Measurements from ENCODE around the gene ECM1. TPM values are rescaled to one million over a fixed set of nuclear protein-coding genes. Genes with fewer than 3 reads are reported as not detected.
A peak's percentile ranks its signal among the peaks of the same experiment; 100 is the strongest.

Gene ECM1
- total RNA-seq, 1 experiment from 2014 or later, result 3.6 TPM

DNA sequence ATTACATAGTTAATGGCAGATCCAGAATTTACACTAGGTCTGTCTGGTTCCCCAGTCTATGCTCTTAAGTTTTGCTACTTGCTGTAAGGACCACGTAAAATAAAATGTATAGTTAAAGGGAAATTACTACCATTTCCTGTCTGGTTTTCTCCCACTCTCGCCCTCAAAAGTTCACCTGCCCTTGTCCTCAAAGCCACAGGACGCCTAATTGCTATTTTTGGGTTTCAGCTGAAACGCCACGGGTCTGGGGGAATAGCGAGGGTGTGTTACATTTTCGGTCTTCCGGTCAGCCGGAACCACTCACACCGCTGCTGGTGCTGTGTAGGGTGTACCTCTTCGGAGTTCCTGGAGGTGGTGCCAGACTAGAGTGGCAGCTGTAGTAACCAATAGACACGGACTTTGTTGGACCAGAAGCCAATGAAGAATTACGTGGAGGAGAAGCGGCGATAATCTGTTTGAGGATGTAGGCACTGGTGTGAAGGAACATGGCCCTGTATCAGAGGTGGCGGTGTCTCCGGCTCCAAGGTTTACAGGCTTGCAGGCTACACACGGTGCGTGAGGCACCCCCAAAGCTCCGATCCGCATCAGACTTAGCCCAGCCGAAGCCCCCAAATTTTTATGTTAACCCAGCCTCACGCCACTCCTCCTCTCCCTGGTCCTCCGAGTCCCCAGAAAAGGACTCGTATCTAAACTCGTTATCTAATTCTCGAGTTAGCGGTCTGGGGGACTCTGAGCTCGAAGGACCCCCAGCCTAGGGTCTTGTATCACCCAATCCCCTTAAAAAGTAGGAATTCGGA is 20.7 kb upstream of the ECM1 start, which contains the start of gene TARS2:
Gene TARS2 (plus strand): TSS at position 454 of the 797 bp plus-strand sequence. CDS start 32 bp downstream, at position 486.
- peak within 1 kb of the TSS; percentile 72 for H3K4me3 ChIP-seq (ENCODE audit: insufficient read depth, low read depth, low read length)
- peaks cover 9% of the 10 kb centered on the region for H3K36me3 ChIP-seq (replicated peaks; ENCODE audit: control insufficient read depth, insufficient read depth, low read length)
- DNase-seq, result peak; percentile 96
- no peaks in the 10 kb centered on the region for H3K27me3 ChIP-seq (ENCODE audit: control insufficient read depth, insufficient read depth, low read length)

DNA sequence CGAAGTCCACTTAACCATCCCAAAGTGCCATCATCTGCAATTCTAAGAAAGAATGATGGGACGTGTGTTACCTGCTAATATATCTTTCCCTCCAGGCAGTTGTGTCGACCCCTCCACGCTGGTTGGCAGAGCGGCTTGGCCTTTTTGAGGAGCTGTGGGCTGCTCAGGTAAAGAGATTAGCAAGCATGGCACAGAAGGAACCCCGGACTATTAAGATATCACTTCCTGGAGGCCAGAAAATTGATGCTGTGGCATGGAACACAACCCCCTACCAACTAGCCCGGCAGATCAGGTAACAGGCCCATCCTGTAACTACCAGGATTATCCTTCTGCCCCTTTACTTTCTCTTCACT is 20.2 kb upstream of the ECM1 start:
- H3K27me3 ChIP-seq (ENCODE audit: control insufficient read depth, insufficient read depth, low read length), result no peaks in the 10 kb centered on the region
- peak; percentile 17 for DNase-seq
- peak overlapping the region; percentile 72 for H3K4me3 ChIP-seq (ENCODE audit: insufficient read depth, low read depth, low read length)
- peaks cover 11% of the 10 kb centered on the region for H3K36me3 ChIP-seq (replicated peaks; ENCODE audit: control insufficient read depth, insufficient read depth, low read length)

DNA sequence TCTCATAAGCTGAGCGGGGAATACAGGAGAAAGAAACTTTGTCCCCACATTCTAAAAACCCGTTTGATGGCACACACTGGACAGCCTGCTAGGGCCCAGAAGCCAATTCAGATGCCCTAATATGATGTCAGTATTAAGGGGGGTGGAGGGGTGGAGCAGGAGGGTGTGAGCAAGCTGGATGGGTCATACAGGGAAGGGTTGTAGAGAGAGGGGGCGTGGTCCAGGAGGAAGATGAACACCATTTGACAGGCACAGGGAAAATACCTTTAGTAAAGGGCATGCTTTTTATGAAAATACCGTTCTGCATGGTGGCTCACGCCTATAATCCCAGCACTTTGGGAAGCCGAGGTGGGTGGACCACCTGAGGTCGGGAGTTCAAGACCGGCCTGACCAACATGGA is 14.7 kb upstream of the ECM1 start:
- no peak for DNase-seq
- H3K27me3 ChIP-seq (ENCODE audit: control insufficient read depth, insufficient read depth, low read length), result no peaks in the 10 kb centered on the region
- no peak overlapping the region for H3K4me3 ChIP-seq (ENCODE audit: insufficient read depth, low read depth, low read length)
- H3K36me3 ChIP-seq (replicated peaks; ENCODE audit: control insufficient read depth, insufficient read depth, low read length), result peaks cover 20% of the 10 kb centered on the region

- peaks cover 22% of the 10 kb centered on the region for H3K36me3 ChIP-seq (replicated peaks; ENCODE audit: control insufficient read depth, insufficient read depth, low read length)
Measured at GRCh38 chr1:150498342-150498741, 9.6 kb upstream of the ECM1 start.

DNA sequence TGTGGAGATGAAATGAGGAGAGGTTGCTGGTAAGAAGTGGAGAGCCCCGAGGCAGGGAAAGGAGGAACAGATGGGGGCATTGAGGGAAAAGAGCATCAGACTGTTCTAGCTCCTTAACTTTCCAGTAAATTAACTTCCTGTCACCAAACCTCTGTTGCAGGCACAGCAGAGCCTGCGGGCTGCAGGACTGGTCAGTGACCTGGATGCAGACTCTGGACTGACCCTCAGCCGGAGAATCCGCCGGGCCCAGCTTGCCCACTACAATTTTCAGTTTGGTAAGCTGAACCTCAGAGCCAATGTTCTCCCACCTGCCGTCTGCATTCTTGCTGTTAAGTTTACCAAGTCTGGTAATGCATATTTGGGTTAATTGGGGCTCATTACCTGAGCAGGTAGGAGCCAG is 2.5 kb upstream of the ECM1 start:
- no peak for DNase-seq
- H3K4me3 ChIP-seq (ENCODE audit: insufficient read depth, low read depth, low read length), result no peak overlapping the region
- H3K36me3 ChIP-seq (replicated peaks; ENCODE audit: control insufficient read depth, insufficient read depth, low read length), result peaks cover 19% of the 10 kb centered on the region
- H3K27me3 ChIP-seq (ENCODE audit: control insufficient read depth, insufficient read depth, low read length), result no peaks in the 10 kb centered on the region; the same call in 1 of the 2 replicates

More at GRCh38 chr1:150498342-150498741, 9.6 kb upstream of the ECM1 start:
- Histone ChIP-seq H3K4me3 (ENCODE audit: insufficient read depth, low read depth, low read length) (no peak overlapping the region), H3K27me3 (ENCODE audit: control insufficient read depth, insufficient read depth, low read length) (no peaks in the 10 kb centered on the region)
- DNase-seq, result no peak

DNA sequence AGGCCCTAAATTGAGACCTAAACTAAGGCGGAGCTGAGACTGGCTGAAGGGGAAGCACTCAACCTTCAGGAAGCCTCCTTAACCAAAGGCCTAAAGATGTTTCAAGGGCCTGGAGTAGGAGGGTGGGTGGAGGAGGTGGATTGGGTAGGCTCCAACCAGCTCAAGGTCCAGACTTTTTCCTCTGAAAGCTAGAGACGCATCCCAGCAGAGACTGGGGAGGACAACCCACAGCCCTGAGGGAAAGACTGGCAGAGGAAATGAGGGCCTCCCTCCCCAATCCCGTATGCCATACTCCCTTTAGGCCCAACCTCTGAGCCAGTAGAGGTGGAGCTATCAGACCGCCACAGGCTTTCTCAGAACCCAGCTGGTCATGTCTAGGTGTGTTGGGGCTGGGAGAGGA is 1.1 kb downstream of the ECM1 start:
- Histone ChIP-seq H3K36me3 (replicated peaks; ENCODE audit: control insufficient read depth, insufficient read depth, low read length) (peaks cover 17% of the 10 kb centered on the region), H3K4me3 (ENCODE audit: insufficient read depth, low read depth, low read length) (no peak overlapping the region), H3K27me3 (ENCODE audit: control insufficient read depth, insufficient read depth, low read length) (no peaks in the 10 kb centered on the region; the same call in 1 of the 2 replicates)
- no peak for DNase-seq

DNA sequence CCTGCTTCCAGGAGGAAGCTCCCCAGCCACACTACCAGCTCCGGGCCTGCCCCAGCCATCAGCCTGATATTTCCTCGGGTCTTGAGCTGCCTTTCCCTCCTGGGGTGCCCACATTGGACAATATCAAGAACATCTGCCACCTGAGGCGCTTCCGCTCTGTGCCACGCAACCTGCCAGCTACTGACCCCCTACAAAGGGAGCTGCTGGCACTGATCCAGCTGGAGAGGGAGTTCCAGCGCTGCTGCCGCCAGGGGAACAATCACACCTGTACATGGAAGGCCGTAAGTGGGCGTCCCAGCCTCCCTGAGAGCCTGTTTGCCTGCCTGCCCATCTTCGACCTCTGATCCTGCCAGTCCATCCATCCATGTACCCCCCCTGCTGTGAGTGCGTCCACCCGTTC is 3.6 kb downstream of the ECM1 start:
- Histone ChIP-seq H3K27me3 (ENCODE audit: control insufficient read depth, insufficient read depth, low read length) (no peaks in the 10 kb centered on the region; the same call in 1 of the 2 replicates), H3K36me3 (replicated peaks; ENCODE audit: control insufficient read depth, insufficient read depth, low read length) (peaks cover 3% of the 10 kb centered on the region), H3K4me3 (ENCODE audit: insufficient read depth, low read depth, low read length) (no peak overlapping the region)
- no peak for DNase-seq

- Histone ChIP-seq H3K4me3 (ENCODE audit: insufficient read depth, low read depth, low read length) (no peak overlapping the region), H3K27me3 (ENCODE audit: control insufficient read depth, insufficient read depth, low read length) (no peaks in the 10 kb centered on the region; the same call in 1 of the 2 replicates), H3K36me3 (replicated peaks; ENCODE audit: control insufficient read depth, insufficient read depth, low read length) (no peaks in the 10 kb centered on the region; the same call in 1 of the 2 replicates)
- no peak for DNase-seq
Measured at GRCh38 chr1:150511985-150512660, 4.2 kb downstream of the ECM1 start.

GRCh38 chr1:150512846-150513245 is 4.9 kb downstream of the ECM1 start:
- no peak overlapping the region for H3K4me3 ChIP-seq (ENCODE audit: insufficient read depth, low read depth, low read length)
- H3K27me3 ChIP-seq (ENCODE audit: control insufficient read depth, insufficient read depth, low read length), result no peaks in the 10 kb centered on the region; the same call in 1 of the 2 replicates
- DNase-seq, result no peak
- H3K36me3 ChIP-seq (replicated peaks; ENCODE audit: control insufficient read depth, insufficient read depth, low read length), result no peaks in the 10 kb centered on the region

GRCh38 chr1:150513351-150513791 is 5.5 kb downstream of the ECM1 start:
- H3K4me3 ChIP-seq (ENCODE audit: insufficient read depth, low read depth, low read length), result no peak overlapping the region
- no peaks in the 10 kb centered on the region; the same call in 1 of the 2 replicates for H3K27me3 ChIP-seq (ENCODE audit: control insufficient read depth, insufficient read depth, low read length)
- DNase-seq, result no peak
- H3K36me3 ChIP-seq (replicated peaks; ENCODE audit: control insufficient read depth, insufficient read depth, low read length), result no peaks in the 10 kb centered on the region

- no peaks in the 10 kb centered on the region; the same call in 1 of the 2 replicates for H3K27me3 ChIP-seq (ENCODE audit: control insufficient read depth, insufficient read depth, low read length)
- no peak for DNase-seq
- H3K4me3 ChIP-seq (ENCODE audit: insufficient read depth, low read depth, low read length), result no peak overlapping the region
- H3K36me3 ChIP-seq (replicated peaks; ENCODE audit: control insufficient read depth, insufficient read depth, low read length), result no peaks in the 10 kb centered on the region
Measured at GRCh38 chr1:150514260-150514659, 6.4 kb downstream of the ECM1 start.

DNA sequence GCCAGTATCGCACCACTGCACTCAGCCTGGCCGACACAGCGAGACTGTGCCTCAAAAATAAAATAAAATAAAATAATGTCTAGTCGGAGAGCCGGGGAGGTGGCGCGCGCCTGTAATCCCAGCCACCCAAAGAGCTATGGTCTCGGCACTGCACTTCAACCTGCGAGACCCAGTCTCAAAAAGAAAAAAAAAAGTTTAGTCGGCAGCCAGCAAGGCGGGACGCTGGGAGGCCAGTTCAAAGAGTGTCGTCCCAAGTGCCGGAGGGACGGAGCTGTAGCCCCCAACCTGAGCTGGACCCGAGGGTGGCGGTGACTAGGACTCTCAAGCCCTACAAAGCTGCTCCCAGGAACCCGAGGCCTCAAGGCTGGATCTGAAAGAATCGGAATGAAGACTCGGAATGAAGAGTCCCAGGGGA is 7.0 kb downstream of the ECM1 start:
- Histone ChIP-seq H3K4me3 (ENCODE audit: insufficient read depth, low read depth, low read length) (peak overlapping the region; percentile 78), H3K27me3 (ENCODE audit: control insufficient read depth, insufficient read depth, low read length) (no peaks in the 10 kb centered on the region), H3K36me3 (replicated peaks; ENCODE audit: control insufficient read depth, insufficient read depth, low read length) (no peaks in the 10 kb centered on the region)
- DNase-seq, result no peak

DNA sequence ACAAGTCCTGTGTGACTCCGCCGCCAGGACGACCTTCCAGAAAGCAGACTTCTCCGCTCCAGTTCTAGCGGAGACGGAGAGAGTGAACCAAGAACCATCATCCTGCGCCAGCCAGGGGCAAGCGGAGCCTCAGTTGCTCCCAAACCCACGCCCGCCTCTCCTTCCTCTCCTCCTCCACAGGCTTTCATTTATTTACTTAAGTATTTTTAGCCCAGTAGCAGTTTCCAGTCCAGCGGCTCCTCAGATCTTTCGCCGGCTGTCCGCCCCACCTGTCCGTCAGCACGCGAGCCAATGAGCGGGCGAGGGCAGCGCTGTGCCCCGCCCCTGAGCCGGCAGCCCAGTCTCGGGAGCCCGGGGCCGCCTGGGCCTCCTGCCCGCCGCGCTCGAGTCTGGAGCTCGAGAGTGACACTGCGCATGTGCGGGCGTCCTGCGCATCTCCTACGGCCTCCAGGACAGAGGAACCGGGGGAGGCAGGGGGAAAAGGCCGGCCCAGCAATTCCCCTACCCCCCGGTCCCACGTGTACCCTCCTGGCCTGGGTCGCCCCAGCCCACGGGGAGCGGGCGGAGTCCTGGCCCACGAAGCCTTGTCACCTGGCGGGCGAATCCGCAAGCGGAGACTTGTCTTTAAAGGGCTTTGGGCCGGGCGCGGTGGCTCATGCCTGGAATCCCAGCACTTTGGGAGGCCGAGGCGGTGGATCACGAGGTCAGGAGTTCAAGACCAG is 7.6 kb downstream of the ECM1 start, which contains the start of gene FALEC:
Gene FALEC (plus strand): TSS at position 425 of the 722 bp plus-strand sequence.
- Histone ChIP-seq H3K27me3 (ENCODE audit: control insufficient read depth, insufficient read depth, low read length) (no peaks in the 10 kb centered on the region), H3K4me3 (ENCODE audit: insufficient read depth, low read depth, low read length) (peak within 1 kb of the TSS; percentile 78), H3K36me3 (replicated peaks; ENCODE audit: control insufficient read depth, insufficient read depth, low read length) (no peaks in the 10 kb centered on the region)
- DNase-seq, result peak; percentile 100

DNA sequence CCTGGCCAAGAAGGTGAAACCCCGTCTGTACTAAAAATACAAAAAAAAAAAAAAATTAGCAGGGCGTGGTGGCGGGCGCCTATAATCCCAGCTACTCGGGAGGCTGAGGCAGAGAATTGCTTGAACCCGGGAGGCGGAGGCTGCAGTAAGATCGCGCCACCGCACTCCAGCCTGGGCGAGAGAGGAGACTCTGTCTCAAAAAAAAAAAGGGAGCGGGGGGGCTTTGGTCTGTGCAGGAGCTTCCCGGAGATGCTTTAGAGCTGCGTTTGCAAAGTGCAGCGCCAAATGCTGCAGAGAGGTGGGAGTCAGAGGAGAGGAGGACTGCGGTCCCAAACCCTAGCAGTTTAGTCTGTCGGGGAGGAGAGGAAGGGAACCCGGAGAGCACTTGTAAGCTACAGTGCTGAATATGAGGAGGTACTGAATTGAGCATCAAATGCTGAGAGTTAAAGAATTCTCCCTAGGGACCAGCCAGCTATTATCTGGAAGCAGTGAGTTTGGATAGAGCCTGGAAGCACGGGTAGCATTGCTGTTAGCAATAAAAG is 8.2 kb downstream of the ECM1 start:
- peak; percentile 69 for DNase-seq
- H3K36me3 ChIP-seq (replicated peaks; ENCODE audit: control insufficient read depth, insufficient read depth, low read length), result no peaks in the 10 kb centered on the region
- H3K4me3 ChIP-seq (ENCODE audit: insufficient read depth, low read depth, low read length), result peak overlapping the region; percentile 78

More for the DNA sequence above, 8.2 kb downstream of the ECM1 start:
- no peaks in the 10 kb centered on the region for H3K27me3 ChIP-seq (ENCODE audit: control insufficient read depth, insufficient read depth, low read length)
